HepG2 (cell line): ENCODE results near the gene USP12. TPM values are rescaled to one million over a fixed set of nuclear protein-coding genes. Genes with fewer than 3 reads are reported as not detected.

ENCODE experiments used
- ATAC-seq: fragments of 200-7000 bp; cut with Tn5 transposase; 3 replicates; pipeline ENCODE4 v1.9.1; 2020; ENCODE audit warnings: mild to moderate bottlenecking, moderate library complexity
- BruUV-seq: library from RNA; stranded (reverse); fragments of 400-500 nt; replicated peaks from 2 replicates; lab custom pipeline; 2021; lab: Mats Ljungman, UMichigan
- CTCF ChIA-PET: fragments of 300-600 bp; formaldehyde crosslinking; extraction: SDS; loops from one replicate; lab custom pipeline; 2021; ENCODE audit warnings: low total read pairs, inconsistent platforms, low intra/inter-chr PET ratio; lab: Yijun Ruan, JAX
- POLR2A ChIA-PET: fragments of 350-600 bp; sonication (Branson Sonifier 250); formaldehyde crosslinking; loops from one replicate; lab custom pipeline; 2020; ENCODE audit warnings: antibody characterized with exemption, inconsistent platforms; lab: Yijun Ruan, JAX
- DNase-seq: peaks from one replicate; pipeline ENCODE4 v3.0.0-alpha.2; 2015; ENCODE audit warnings: low spot score
- FAIRE-seq: peaks from 3 replicates; lab custom pipeline; 2011; peaks lifted over from hg19 to GRCh38; lab: Jason Lieb, UNC
- H2AFZ ChIP-seq: one replicate; pipeline ENCODE4 v1.6.1; 2011; ENCODE audit warnings: low read length, inconsistent platforms
- H3K27ac ChIP-seq: fragments of 300-600 bp; 3 replicates; pipeline ENCODE4 v1.8.0; 2011; ENCODE audit warnings: mixed run types, mild to moderate bottlenecking, mixed read lengths, low read length, inconsistent platforms; ENCODE audit not compliant: insufficient read depth; ENCODE audit errors: extremely low read length
- H3K27me3 ChIP-seq, 2 experiments: fragments of 200-600 bp in 1 of 2; 2 replicates in 1 of 2; 3 replicates in 1 of 2; pipeline versions ENCODE4 v1.6.0 to v1.8.0; 2011; ENCODE audit warnings: low read length in 2 of 2, mild to moderate bottlenecking in 2 of 2, moderate library complexity in 2 of 2, inconsistent platforms in 1 of 2; ENCODE audit not compliant: insufficient read depth in 2 of 2, control insufficient read depth in 1 of 2
- H3K36me3 ChIP-seq, 2 experiments: fragments of 200-600 bp in 1 of 2; replicated peaks in 1 of 2; 2 replicates in 1 of 2; 3 replicates in 1 of 2; pipeline versions ENCODE4 v1.5.1 to v1.8.0; 2011; ENCODE audit warnings: low read length in 2 of 2, inconsistent platforms in 1 of 2; ENCODE audit not compliant: insufficient read depth in 2 of 2, control insufficient read depth in 1 of 2
- H3K4me1 ChIP-seq: 2 replicates; pipeline ENCODE4 v1.5.1; 2012; ENCODE audit warnings: low read length, inconsistent platforms; ENCODE audit not compliant: insufficient read depth
- H3K4me2 ChIP-seq: 2 replicates; pipeline ENCODE4 v1.6.0; 2011; ENCODE audit warnings: low read depth, low read length, inconsistent platforms
- H3K4me3 ChIP-seq, 3 experiments: fragments of 200-600 bp in 1 of 3; sonication (generic), shearing (Covaris generic) in 1 of 3; replicated peaks in 1 of 3; 2 replicates each; pipeline ENCODE4 v1.5.1; 2011 to 2016; ENCODE audit warnings: low read length in 3 of 3, inconsistent platforms in 2 of 3, low read depth in 2 of 3, mild to moderate bottlenecking in 2 of 3, control low read depth in 1 of 3, mixed read lengths in 1 of 3; ENCODE audit not compliant: insufficient read depth in 1 of 3
- H3K79me2 ChIP-seq: one replicate; pipeline ENCODE4 v1.6.1; 2011; ENCODE audit warnings: low read length, inconsistent platforms; ENCODE audit not compliant: insufficient read depth
- H3K9ac ChIP-seq: 2 replicates; pipeline ENCODE4 v1.6.0; 2011; ENCODE audit warnings: mild to moderate bottlenecking, low read depth, low read length, inconsistent platforms; ENCODE audit not compliant: insufficient read depth
- H3K9me3 ChIP-seq: 2 replicates; pipeline ENCODE4 v1.5.1; 2012; ENCODE audit warnings: mild to moderate bottlenecking, low read length
- H4K20me1 ChIP-seq: 2 replicates; pipeline ENCODE4 v1.6.0; 2011; ENCODE audit warnings: inconsistent platforms, mild to moderate bottlenecking, low read length, moderate library complexity; ENCODE audit not compliant: insufficient read depth
- CBFB ChIP-seq: sonication (generic); formaldehyde crosslinking; IDR thresholded peaks from 2 replicates; pipeline ENCODE4 v1.4.0; 2020; ENCODE audit warnings: missing genetic modification reagents
- EED ChIP-seq: sonication (generic); formaldehyde crosslinking; IDR thresholded peaks from 2 replicates; pipeline ENCODE4 v1.5.0; 2020; ENCODE audit warnings: mild to moderate bottlenecking, missing genetic modification reagents
- HDAC2 ChIP-seq: sonication (generic); formaldehyde crosslinking; IDR thresholded peaks from 2 replicates; pipeline ENCODE4 v1.4.0; 2020; ENCODE audit warnings: missing genetic modification reagents
- MEF2D ChIP-seq: sonication (generic); formaldehyde crosslinking; IDR thresholded peaks from 2 replicates; pipeline ENCODE4 v1.5.1; 2020; ENCODE audit warnings: mild to moderate bottlenecking, missing genetic modification reagents
- NR2F6 ChIP-seq, 2 experiments: IDR thresholded peaks; 2 replicates each; pipeline ENCODE4 v1.6.1; 2016; ENCODE audit warnings: antibody characterized with exemption in 1 of 2, mild to moderate bottlenecking in 1 of 2
- WGBS: methylation state at CpG from one replicate; pipeline ENCODE4 v1.1.6; 2017; ENCODE audit warnings: low lambda C conversion rate; 5-methylcytosine and 5-hydroxymethylcytosine counted together
- in situ Hi-C: cut with HindIII; loops from 2 replicates; pipeline ENCODE4 v1.10.0; 2017; ENCODE audit warnings: low pct_unique_long_range_greater_than_20kb; ENCODE audit not compliant: extremely low pct_ligation_motif_present
- intact Hi-C: fragments of 100-400 bp; cut with micrococcal nuclease; formaldehyde crosslinking; loops from one replicate; pipeline ENCODE4 v1.10.0; 2022; ENCODE audit not compliant: unreplicated experiment
- polyA plus RNA-seq, 8 experiments: library from polyadenylated mRNA; depleted of rRNA in 3 of 8; stranded (reverse) in 7 of 8; unstranded in 1 of 8; fragments of >200 nt; fragmentation: Illumina TruSeq in 4 of 8; extraction: Trizol in 4 of 8; gene quantifications; 2 replicates each; pipeline versions ENCODE4 v1.2.1 to v1.2.3, GENCODE V29; 2011 to 2016; ENCODE audit warnings: low read depth in 4 of 8, missing spikeins in 1 of 8, mixed read lengths in 1 of 8; ENCODE audit not compliant: insufficient read depth in 1 of 8
- total RNA-seq, 5 experiments: library from RNA; depleted of rRNA; stranded (reverse); fragments of >200 nt; fragmentation: Illumina TruSeq; extraction: Trizol; gene quantifications; 2 replicates each; pipeline ENCODE4 v1.2.3, GENCODE V29; 2016; ENCODE audit warnings: low read depth in 1 of 5
- TF ChIP-seq, protein P1 (sequence below): IDR thresholded peaks from 2 replicates; pipeline ENCODE4 v1.6.1; 2016
- TF ChIP-seq, protein P2 (sequence below), 2 experiments: sonication (generic) in 1 of 2; formaldehyde crosslinking in 1 of 2; IDR thresholded peaks; 2 replicates each; pipeline versions ENCODE4 v1.6.1 to v1.9.0; 2014 to 2022; ENCODE audit warnings: antibody characterized with exemption in 1 of 2, borderline replicate concordance in 1 of 2, inconsistent platforms in 1 of 2, low read depth in 1 of 2, missing genetic modification reagents in 1 of 2
- TF ChIP-seq, protein P3 (sequence below): sonication (generic); formaldehyde crosslinking; IDR thresholded peaks from 2 replicates; pipeline ENCODE4 v1.9.0; 2022; ENCODE audit warnings: low read depth, missing genetic modification reagents

USP12 gene
- total and polyA plus RNA-seq, 2 of the 13 experiments (the other 11 are each of a cell fraction or from before 2014, with no cell fraction given): 9.8 to 19.5 TPM

DNA sequence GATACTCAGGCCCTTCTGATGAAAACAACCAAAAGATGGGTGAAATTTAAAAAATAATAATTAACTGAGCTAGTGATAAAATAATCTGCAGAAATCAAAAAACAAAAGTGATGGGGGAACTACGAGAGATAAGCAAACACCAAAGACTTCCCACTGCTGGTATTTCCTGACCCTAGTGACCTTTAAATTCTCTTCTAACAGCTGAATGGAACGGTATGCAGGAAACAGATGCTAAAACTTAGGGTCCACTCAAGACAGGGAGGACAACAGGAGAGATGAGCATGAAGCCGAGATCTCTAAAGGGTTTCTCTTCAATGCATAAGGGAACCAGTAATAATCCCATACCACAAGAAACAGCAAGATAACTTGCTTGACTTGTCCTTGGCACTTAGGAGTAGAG lies 50.8 kb downstream of the USP12 start:
- Histone ChIP-seq H3K4me2 (no peak overlapping the region), H3K4me3 (no peak overlapping the region), H3K79me2 (peaks cover 41% of the 10 kb centered on the region), H4K20me1 (no peaks in the 10 kb centered on the region; the same call in 1 of the 2 replicates), H3K36me3 (no peaks in the 10 kb centered on the region), H3K27me3 (no peaks in the 10 kb centered on the region), H3K9ac (no peak overlapping the region), H3K4me1 (peaks cover 19% of the 10 kb centered on the region), H3K27ac (no peak overlapping the region), H2AFZ (no peak overlapping the region), H3K9me3 (peaks cover 5% of the 10 kb centered on the region; the same call in 1 of the 2 replicates)
- ATAC-seq: no peak
- POLR2A ChIA-PET: no interaction called here
- no peak for DNase-seq
- BruUV-seq: no TSS peak
- 75% methylated on average over 3 of the region's 3 CpGs for WGBS
- FAIRE-seq: no peak
- TF ChIP-seq MEF2D (no peak), NR2F6 (IDR thresholded peaks at IDR 0.05) (peak; percentile 48; the same call in 1 of the 2 replicates), NR2F6 (CRISPR knock-in tag; IDR thresholded peaks at IDR 0.05) (0 out of 2 replicates have a peak, but pooled peaks have one; percentile 13)
- TF ChIP-seq, protein P1, sequence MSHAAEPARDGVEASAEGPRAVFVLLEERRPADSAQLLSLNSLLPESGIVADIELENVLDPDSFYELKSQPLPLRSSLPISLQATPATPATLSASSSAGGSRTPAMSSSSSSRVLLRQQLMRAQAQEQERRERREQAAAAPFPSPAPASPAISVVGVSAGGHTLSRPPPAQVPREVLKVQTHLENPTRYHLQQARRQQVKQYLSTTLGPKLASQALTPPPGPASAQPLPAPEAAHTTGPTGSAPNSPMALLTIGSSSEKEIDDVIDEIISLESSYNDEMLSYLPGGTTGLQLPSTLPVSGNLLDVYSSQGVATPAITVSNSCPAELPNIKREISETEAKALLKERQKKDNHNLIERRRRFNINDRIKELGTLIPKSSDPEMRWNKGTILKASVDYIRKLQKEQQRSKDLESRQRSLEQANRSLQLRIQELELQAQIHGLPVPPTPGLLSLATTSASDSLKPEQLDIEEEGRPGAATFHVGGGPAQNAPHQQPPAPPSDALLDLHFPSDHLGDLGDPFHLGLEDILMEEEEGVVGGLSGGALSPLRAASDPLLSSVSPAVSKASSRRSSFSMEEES (CRISPR knock-in tag): no peak
- CTCF ChIA-PET: no interaction called here
- in situ Hi-C loops: no loop called here
- intact Hi-C loops: loop anchor here (10.0 kb wide), 1 partner anchor 126 kb away; no protein-coding TSS in a partner anchor

DNA sequence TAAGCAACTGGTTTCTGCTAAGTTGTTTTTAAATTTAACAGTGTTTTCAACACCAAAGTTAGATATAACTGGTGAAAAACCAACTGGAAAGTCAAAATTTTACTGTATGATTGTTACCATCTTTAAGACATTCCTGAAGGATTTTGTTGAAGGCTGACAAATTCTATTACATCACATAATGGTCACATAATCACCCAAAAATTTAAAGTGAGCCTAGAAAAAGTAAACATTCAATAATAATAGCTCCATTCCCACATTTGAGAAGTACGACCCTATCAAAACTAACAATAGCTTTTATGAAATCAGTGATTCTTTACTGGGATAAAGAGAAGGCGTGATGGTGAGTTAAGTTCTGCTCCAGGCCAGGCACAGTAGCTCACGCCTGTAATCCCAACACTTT lies 51.6 kb downstream of the USP12 start:
- H2AFZ ChIP-seq: no peak overlapping the region
- peaks cover 35% of the 10 kb centered on the region for H3K79me2 ChIP-seq
- no peak overlapping the region for H3K4me3 ChIP-seq
- FAIRE-seq: no peak
- H4K20me1 ChIP-seq: no peaks in the 10 kb centered on the region; the same call in 1 of the 2 replicates
- no TSS peak for BruUV-seq
- peaks cover 5% of the 10 kb centered on the region; the same call in 1 of the 2 replicates for H3K9me3 ChIP-seq
- H3K27ac ChIP-seq: no peak overlapping the region
- no peak overlapping the region for H3K4me2 ChIP-seq
- H3K27me3 ChIP-seq: no peaks in the 10 kb centered on the region
- WGBS: 100% methylated on average over 3 of the region's 3 CpGs
- ChIA-PET POLR2A (no interaction called here), CTCF (no interaction called here)
- H3K36me3 ChIP-seq: peaks cover 0 to 5% of the 10 kb centered on the region in 2 experiments; a peak in 1 of 5 replicates
- in situ Hi-C loops (no loop called here), intact Hi-C loops (loop anchor here (10.0 kb wide), 1 partner anchor 125 kb away; no protein-coding TSS in a partner anchor)
- H3K9ac ChIP-seq: no peak overlapping the region
- DNase-seq: no peak
- peaks cover 13% of the 10 kb centered on the region for H3K4me1 ChIP-seq
- ATAC-seq: no peak
- TF ChIP-seq, protein P2, sequence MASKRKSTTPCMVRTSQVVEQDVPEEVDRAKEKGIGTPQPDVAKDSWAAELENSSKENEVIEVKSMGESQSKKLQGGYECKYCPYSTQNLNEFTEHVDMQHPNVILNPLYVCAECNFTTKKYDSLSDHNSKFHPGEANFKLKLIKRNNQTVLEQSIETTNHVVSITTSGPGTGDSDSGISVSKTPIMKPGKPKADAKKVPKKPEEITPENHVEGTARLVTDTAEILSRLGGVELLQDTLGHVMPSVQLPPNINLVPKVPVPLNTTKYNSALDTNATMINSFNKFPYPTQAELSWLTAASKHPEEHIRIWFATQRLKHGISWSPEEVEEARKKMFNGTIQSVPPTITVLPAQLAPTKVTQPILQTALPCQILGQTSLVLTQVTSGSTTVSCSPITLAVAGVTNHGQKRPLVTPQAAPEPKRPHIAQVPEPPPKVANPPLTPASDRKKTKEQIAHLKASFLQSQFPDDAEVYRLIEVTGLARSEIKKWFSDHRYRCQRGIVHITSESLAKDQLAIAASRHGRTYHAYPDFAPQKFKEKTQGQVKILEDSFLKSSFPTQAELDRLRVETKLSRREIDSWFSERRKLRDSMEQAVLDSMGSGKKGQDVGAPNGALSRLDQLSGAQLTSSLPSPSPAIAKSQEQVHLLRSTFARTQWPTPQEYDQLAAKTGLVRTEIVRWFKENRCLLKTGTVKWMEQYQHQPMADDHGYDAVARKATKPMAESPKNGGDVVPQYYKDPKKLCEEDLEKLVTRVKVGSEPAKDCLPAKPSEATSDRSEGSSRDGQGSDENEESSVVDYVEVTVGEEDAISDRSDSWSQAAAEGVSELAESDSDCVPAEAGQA (IDR thresholded peaks at IDR 0.05; ENCODE audit: low read depth): no peak
- TF ChIP-seq, protein P2 (CRISPR knock-in tag; IDR thresholded peaks at IDR 0.05; ENCODE audit: borderline replicate concordance): no peak
- TF ChIP-seq, protein P3, sequence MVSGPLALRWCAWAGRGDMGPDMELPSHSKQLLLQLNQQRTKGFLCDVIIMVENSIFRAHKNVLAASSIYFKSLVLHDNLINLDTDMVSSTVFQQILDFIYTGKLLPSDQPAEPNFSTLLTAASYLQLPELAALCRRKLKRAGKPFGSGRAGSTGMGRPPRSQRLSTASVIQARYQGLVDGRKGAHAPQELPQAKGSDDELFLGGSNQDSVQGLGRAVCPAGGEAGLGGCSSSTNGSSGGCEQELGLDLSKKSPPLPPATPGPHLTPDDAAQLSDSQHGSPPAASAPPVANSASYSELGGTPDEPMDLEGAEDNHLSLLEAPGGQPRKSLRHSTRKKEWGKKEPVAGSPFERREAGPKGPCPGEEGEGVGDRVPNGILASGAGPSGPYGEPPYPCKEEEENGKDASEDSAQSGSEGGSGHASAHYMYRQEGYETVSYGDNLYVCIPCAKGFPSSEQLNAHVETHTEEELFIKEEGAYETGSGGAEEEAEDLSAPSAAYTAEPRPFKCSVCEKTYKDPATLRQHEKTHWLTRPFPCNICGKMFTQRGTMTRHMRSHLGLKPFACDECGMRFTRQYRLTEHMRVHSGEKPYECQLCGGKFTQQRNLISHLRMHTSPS (CRISPR knock-in tag): no peak
- TF ChIP-seq HDAC2 (CRISPR knock-in tag) (no peak), EED (CRISPR knock-in tag) (no peak), CBFB (CRISPR knock-in tag) (no peak)
